H9 (cell line): ENCODE results near the gene HLA-DPB1. TPM values are rescaled to one million over a fixed set of nuclear protein-coding genes. Genes with fewer than 3 reads are reported as not detected.

Source experiments
- DNase-seq: peaks from one replicate; pipeline ENCODE4 v3.0.0-alpha.2; 2017
- H2AFZ ChIP-seq: one replicate; pipeline ENCODE4 v1.6.1; 2013; ENCODE audit warnings: mild to moderate bottlenecking, low read length, control low read depth, moderate library complexity
- H2AK5ac ChIP-seq: 2 replicates; pipeline ENCODE4 v1.6.1; 2013; ENCODE audit warnings: low read length, control low read depth, mixed read lengths; ENCODE audit not compliant: insufficient read length
- H2BK120ac ChIP-seq: one replicate; pipeline ENCODE4 v1.6.1; 2013; ENCODE audit warnings: low read depth, mild to moderate bottlenecking, low read length, control low read depth, inconsistent platforms; ENCODE audit not compliant: poor library complexity, severe bottlenecking
- H2BK12ac ChIP-seq: 2 replicates; pipeline ENCODE4 v1.6.1; 2013; ENCODE audit warnings: low read length, control low read depth, mixed read lengths, low read depth; ENCODE audit not compliant: insufficient read length
- H2BK15ac ChIP-seq: 2 replicates; pipeline ENCODE4 v1.6.1; 2013; ENCODE audit warnings: low read depth, low read length, control low read depth
- H2BK20ac ChIP-seq: one replicate; pipeline ENCODE4 v1.6.1; 2013; ENCODE audit warnings: low read depth, mild to moderate bottlenecking, low read length, control low read depth, inconsistent platforms; ENCODE audit not compliant: poor library complexity, severe bottlenecking
- H2BK5ac ChIP-seq: 2 replicates; pipeline ENCODE4 v1.6.1; 2013; ENCODE audit warnings: low read length, control low read depth, mixed read lengths; ENCODE audit not compliant: insufficient read length
- H3K14ac ChIP-seq: 2 replicates; pipeline ENCODE4 v1.6.1; 2013; ENCODE audit warnings: low read length, control low read depth; ENCODE audit not compliant: insufficient read depth
- H3K18ac ChIP-seq: 2 replicates; pipeline ENCODE4 v1.6.1; 2013; ENCODE audit warnings: low read depth, mild to moderate bottlenecking, mixed read lengths, low read length, control low read depth; ENCODE audit not compliant: insufficient read length
- H3K23ac ChIP-seq: 2 replicates; pipeline ENCODE4 v1.6.1; 2013; ENCODE audit warnings: low read length, control low read depth, mixed read lengths, low read depth; ENCODE audit not compliant: insufficient read length
- H3K23me2 ChIP-seq: 2 replicates; pipeline ENCODE4 v1.6.1; 2013; ENCODE audit warnings: low read depth, mild to moderate bottlenecking, mixed read lengths, low read length, control low read depth; ENCODE audit not compliant: insufficient read length, poor library complexity, severe bottlenecking
- H3K27ac ChIP-seq: 2 replicates; pipeline ENCODE4 v1.5.1; 2013; ENCODE audit warnings: low read length, control low read depth, mixed read lengths, low read depth; ENCODE audit not compliant: insufficient read length
- H3K27me3 ChIP-seq: 2 replicates; pipeline ENCODE4 v1.6.1; 2013; ENCODE audit warnings: low read length, control low read depth, inconsistent platforms; ENCODE audit not compliant: insufficient read depth
- H3K4ac ChIP-seq: 2 replicates; pipeline ENCODE4 v1.6.1; 2013; ENCODE audit warnings: low read depth, mild to moderate bottlenecking, control low read depth, inconsistent platforms, low read length, moderate library complexity
- H3K4me1 ChIP-seq: 2 replicates; pipeline ENCODE4 v1.6.1; 2013; ENCODE audit warnings: low read length, control low read depth, inconsistent platforms; ENCODE audit not compliant: insufficient read depth
- H3K4me2 ChIP-seq: 2 replicates; pipeline ENCODE4 v1.6.1; 2013; ENCODE audit warnings: low read length, control low read depth, mixed read lengths; ENCODE audit not compliant: insufficient read length, insufficient read depth
- H3K56ac ChIP-seq: 2 replicates; pipeline ENCODE4 v1.6.1; 2013; ENCODE audit warnings: low read depth, mild to moderate bottlenecking, mixed read lengths, low read length, control low read depth; ENCODE audit not compliant: insufficient read length
- H3K79me1 ChIP-seq: 2 replicates; pipeline ENCODE4 v1.6.1; 2013; ENCODE audit warnings: low read depth, mild to moderate bottlenecking, moderate library complexity, low read length, control low read depth, inconsistent platforms; ENCODE audit not compliant: insufficient read depth, poor library complexity, severe bottlenecking
- H3K79me2 ChIP-seq: 2 replicates; pipeline ENCODE4 v1.6.1; 2013; ENCODE audit warnings: low read length, control low read depth, inconsistent platforms; ENCODE audit not compliant: insufficient read depth
- H3K9ac ChIP-seq: 2 replicates; pipeline ENCODE4 v1.6.1; 2013; ENCODE audit warnings: low read length, control low read depth, mixed read lengths; ENCODE audit not compliant: insufficient read length; ENCODE audit errors: extremely low read depth
- H3K9me3 ChIP-seq: one replicate; pipeline ENCODE4 v1.6.1; 2013; ENCODE audit warnings: low read depth, low read length, inconsistent platforms; ENCODE audit not compliant: control insufficient read depth
- H3T11ph ChIP-seq: one replicate; pipeline ENCODE4 v1.6.1; 2013; ENCODE audit warnings: mild to moderate bottlenecking, low read length, control low read depth, inconsistent platforms
- H4K20me1 ChIP-seq: one replicate; pipeline ENCODE4 v1.6.1; 2013; ENCODE audit not compliant: control insufficient read depth, insufficient read length, insufficient read depth
- H4K5ac ChIP-seq: 2 replicates; pipeline ENCODE4 v1.6.1; 2013; ENCODE audit warnings: low read depth, mild to moderate bottlenecking, mixed read lengths, low read length, control low read depth; ENCODE audit not compliant: insufficient read length
- H4K8ac ChIP-seq: replicated peaks from 2 replicates; pipeline ENCODE4 v1.6.1; 2013; ENCODE audit warnings: low read length, control low read depth, mixed read lengths, low read depth; ENCODE audit not compliant: insufficient read length
- H4K91ac ChIP-seq: 2 replicates; pipeline ENCODE4 v1.6.1; 2013; ENCODE audit warnings: low read depth, mild to moderate bottlenecking, moderate library complexity, mixed read lengths, low read length, control low read depth; ENCODE audit not compliant: insufficient read length
- H3K27ac Mint-ChIP-seq, 3 experiments: 2 replicates in 2 of 3; 3 replicates in 1 of 3; pipeline ENCODE4 v1.8.0; 2020 to 2021; ENCODE audit warnings: mixed read lengths in 3 of 3, mild to moderate bottlenecking in 1 of 3, moderate library complexity in 1 of 3
- H3K27me3 Mint-ChIP-seq: 2 replicates; pipeline ENCODE4 v1.8.0; 2021; ENCODE audit warnings: low read depth, mild to moderate bottlenecking, moderate library complexity, mixed read lengths
- H3K36me3 Mint-ChIP-seq, 3 experiments: 2 replicates in 2 of 3; 3 replicates in 1 of 3; pipeline ENCODE4 v1.8.0; 2020 to 2021; ENCODE audit warnings: low read depth in 3 of 3, mixed read lengths in 3 of 3; ENCODE audit not compliant: insufficient read depth in 1 of 3
- H3K4me1 Mint-ChIP-seq, 2 experiments: 2 replicates each; pipeline ENCODE4 v1.8.0; 2020; ENCODE audit warnings: mixed read lengths in 2 of 2
- H3K4me3 Mint-ChIP-seq, 2 experiments: 2 replicates in 1 of 2; 3 replicates in 1 of 2; pipeline ENCODE4 v1.8.0; 2020 to 2021; ENCODE audit warnings: mild to moderate bottlenecking in 2 of 2, mixed read lengths in 2 of 2, moderate library complexity in 1 of 2
- H3K9me3 Mint-ChIP-seq, 2 experiments: 2 replicates in 1 of 2; 3 replicates in 1 of 2; pipeline ENCODE4 v1.8.0; 2020; ENCODE audit warnings: mild to moderate bottlenecking in 2 of 2, mixed read lengths in 2 of 2, moderate library complexity in 1 of 2
- CTCF ChIP-seq: fragments of 200-600 bp; sonication (generic); conservative IDR thresholded peaks from 3 replicates; pipeline ENCODE4 v1.8.0; 2021; ENCODE audit warnings: antibody characterized with exemption, mild to moderate bottlenecking
- WGBS: extraction: QIAGEN DNeasy Blood & Tissue Kit; methylation state at CpG from one replicate; pipeline ENCODE4 v1.1.7; 2013; ENCODE audit warnings: missing lambda C conversion rate, low lambda C conversion rate, mixed read lengths; ENCODE audit not compliant: insufficient read length; ENCODE audit errors: extremely low coverage; 5-methylcytosine and 5-hydroxymethylcytosine counted together
- total RNA-seq: library from RNA; stranded (reverse); gene quantifications from 2 replicates; pipeline ENCODE4 v1.2.1, GENCODE V29; 2021

The HLA-DPB1 gene
- total RNA-seq, 1 experiment from 2014 or later, result 23.6 TPM

DNA sequence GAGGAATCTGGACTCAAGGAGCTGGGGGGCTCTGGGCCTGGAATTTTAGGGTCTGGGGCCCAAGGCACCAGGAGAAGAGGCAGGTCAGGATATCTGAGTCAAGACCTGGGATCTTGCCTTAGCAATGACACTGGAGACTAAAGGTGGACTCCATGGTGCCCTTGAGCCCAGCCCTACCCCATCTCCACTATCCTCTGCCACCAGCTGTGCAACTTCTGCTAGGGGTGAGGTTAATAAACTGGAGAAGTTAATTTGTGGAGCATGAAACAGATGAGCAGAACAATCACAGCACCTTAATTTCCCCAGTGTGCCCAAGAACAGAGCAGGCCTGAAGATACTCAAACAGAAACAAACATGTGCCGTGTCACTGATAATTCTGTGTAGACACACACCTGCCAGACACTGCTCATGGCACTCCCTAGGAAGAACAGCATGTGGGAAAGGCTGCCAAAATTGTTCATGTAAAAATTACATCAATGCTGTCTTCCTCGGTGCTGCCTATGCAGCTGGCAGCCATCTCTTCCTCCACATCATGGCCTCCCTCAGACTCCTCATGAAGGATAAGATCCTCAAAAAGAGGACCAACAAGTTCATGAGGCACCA lies 3.2 kb downstream of the HLA-DPB1 start:
- H2BK15ac ChIP-seq, result no peak overlapping the region
- no peak overlapping the region for H3K4me2 ChIP-seq
- no peak overlapping the region for H2BK5ac ChIP-seq
- no peak overlapping the region for H3K4ac ChIP-seq
- Mint-ChIP-seq H3K36me3 (peaks cover 0 to 19% (median 4%) of the 10 kb centered on the region in 3 experiments; a peak in 2 of 7 replicates), H3K27me3 (peaks cover 20% of the 10 kb centered on the region), H3K27ac (no peak overlapping the region), H3K4me3 (peak overlapping the region in 1 of 2 experiments; percentile 95; a peak in 2 of 5 replicates), H3K4me1 (peaks cover 26 to 29% of the 10 kb centered on the region in 2 experiments), H3K9me3 (peaks cover 0 to 6% of the 10 kb centered on the region in 2 experiments; a peak in 2 of 5 replicates)
- peaks cover 11% of the 10 kb centered on the region for H3K23me2 ChIP-seq
- H3K27ac ChIP-seq, result no peak overlapping the region
- DNase-seq, result no peak
- H4K91ac ChIP-seq, result no peak overlapping the region
- no peak overlapping the region for H4K5ac ChIP-seq
- H3K79me1 ChIP-seq, result no peaks in the 10 kb centered on the region
- no peaks in the 10 kb centered on the region for H3K79me2 ChIP-seq
- no CpG with 5 or more reads among the region's 2 CpGs for WGBS
- no peaks in the 10 kb centered on the region; the same call in 1 of the 2 replicates for H3K27me3 ChIP-seq
- no peak overlapping the region for H2AFZ ChIP-seq
- H3K56ac ChIP-seq, result no peak overlapping the region
- no peak overlapping the region for H2BK20ac ChIP-seq
- H3K4me1 ChIP-seq, result peaks cover 5% of the 10 kb centered on the region; the same call in 1 of the 2 replicates
- H3K9me3 ChIP-seq, result no peaks in the 10 kb centered on the region
- no peak overlapping the region for H3T11ph ChIP-seq
- no peak overlapping the region for H2BK120ac ChIP-seq
- H2AK5ac ChIP-seq, result no peak overlapping the region
- no peaks in the 10 kb centered on the region for H4K20me1 ChIP-seq
- H2BK12ac ChIP-seq, result no peak overlapping the region
- TF ChIP-seq CTCF, result no peak
- H4K8ac ChIP-seq, result no peak overlapping the region
- H3K23ac ChIP-seq, result no peak overlapping the region
- no peak overlapping the region for H3K18ac ChIP-seq
- H3K9ac ChIP-seq, result no peak overlapping the region
- no peak overlapping the region for H3K14ac ChIP-seq
